Smooth muscle cell (in vitro differentiated cells): ENCODE measurements around the gene TIE1. TPM values are rescaled to one million over a fixed set of nuclear protein-coding genes. Genes with fewer than 3 reads are reported as not detected.

ENCODE experiments used
- DNase-seq: peaks from one replicate; lab custom pipeline; 2025; ENCODE audit not compliant: unreplicated experiment; lab: John Stamatoyannopoulos, UW
- H2AFZ ChIP-seq: fragments of 200-600 bp; sonication (generic); 2 replicates; pipeline ENCODE4 v1.6.0; 2016; ENCODE audit warnings: antibody characterized with exemption, low read depth, mild to moderate bottlenecking
- H3F3A ChIP-seq: fragments of 200-600 bp; sonication (generic); 2 replicates; pipeline ENCODE4 v1.6.0; 2017; ENCODE audit warnings: antibody characterized with exemption, low read depth
- H3K27ac ChIP-seq: fragments of 200-600 bp; sonication (generic); 2 replicates; pipeline ENCODE4 v1.5.1; 2016; ENCODE audit warnings: low read depth, mild to moderate bottlenecking
- H3K27me3 ChIP-seq: fragments of 200-600 bp; sonication (generic); 2 replicates; pipeline ENCODE4 v1.6.1; 2016; ENCODE audit warnings: low read depth, mild to moderate bottlenecking
- H3K36me3 ChIP-seq: fragments of 200-600 bp; sonication (generic); 2 replicates; pipeline ENCODE4 v1.5.1; 2016; ENCODE audit warnings: low read depth
- H3K4me1 ChIP-seq: fragments of 200-600 bp; sonication (generic); 2 replicates; pipeline ENCODE4 v1.5.1; 2016; ENCODE audit warnings: low read depth
- H3K4me2 ChIP-seq: fragments of 200-600 bp; sonication (generic); 2 replicates; pipeline ENCODE4 v1.6.0; 2016; ENCODE audit warnings: mild to moderate bottlenecking
- H3K4me3 ChIP-seq: fragments of 200-600 bp; sonication (generic); 2 replicates; pipeline ENCODE4 v1.5.1; 2016; ENCODE audit warnings: mild to moderate bottlenecking
- H3K79me2 ChIP-seq: fragments of 200-600 bp; sonication (generic); 2 replicates; pipeline ENCODE4 v1.6.0; 2016; ENCODE audit warnings: low read depth, mild to moderate bottlenecking
- H3K9ac ChIP-seq: fragments of 200-600 bp; sonication (generic); 2 replicates; pipeline ENCODE4 v1.6.0; 2016; ENCODE audit warnings: low read depth
- H3K9me3 ChIP-seq: fragments of 200-600 bp; sonication (generic); replicated peaks from 2 replicates; pipeline ENCODE4 v1.5.1; 2016; ENCODE audit warnings: low read depth
- H4K20me1 ChIP-seq: fragments of 200-600 bp; sonication (generic); 2 replicates; pipeline ENCODE4 v1.6.0; 2016; ENCODE audit warnings: low read depth
- WGBS: methylation state at CpG from one replicate; pipeline ENCODE4 v1.1.7; 2016; ENCODE audit warnings: low lambda C conversion rate; 5-methylcytosine and 5-hydroxymethylcytosine counted together
- polyA plus RNA-seq: library from polyadenylated mRNA; unstranded; fragments of >200 nt; fragmentation: Nextera tagmentation; extraction: Ambion mirVana; gene quantifications from 2 replicates; pipeline ENCODE4 v1.2.1, GENCODE V29; 2016
- total RNA-seq: library from RNA; depleted of rRNA; stranded (reverse); fragments of >200 nt; gene quantifications from 2 replicates; pipeline ENCODE4 v1.2.3, GENCODE V29; 2014
- TF ChIP-seq, protein P1 (sequence below): fragments of 200-600 bp; sonication (generic); IDR thresholded peaks from 2 replicates; pipeline ENCODE4 v1.5.1; 2017; ENCODE audit warnings: borderline replicate concordance, mild to moderate bottlenecking, antibody characterized with exemption; ENCODE audit not compliant: insufficient read depth, poor library complexity, severe bottlenecking

Gene TIE1
- total and polyA plus RNA-seq, 2 experiments from 2014 or later = 0.18 to 0.73 TPM

- H2AFZ ChIP-seq = no peak overlapping the region
- H3F3A ChIP-seq = no peaks in the 10 kb centered on the region
- no peak overlapping the region for H3K9ac ChIP-seq
- no peak overlapping the region for H3K4me2 ChIP-seq
- H3K4me3 ChIP-seq = no peak overlapping the region
- H3K27me3 ChIP-seq = no peaks in the 10 kb centered on the region
- 86% methylated on average over 12 of the region's 12 CpGs for WGBS
- no peaks in the 10 kb centered on the region for H3K79me2 ChIP-seq
- no peaks in the 10 kb centered on the region for H3K9me3 ChIP-seq
- no peaks in the 10 kb centered on the region for H4K20me1 ChIP-seq
- H3K4me1 ChIP-seq = peaks cover under 1% of the 10 kb centered on the region
- H3K27ac ChIP-seq = no peak overlapping the region
- H3K36me3 ChIP-seq = no peaks in the 10 kb centered on the region
- TF ChIP-seq, protein P1, sequence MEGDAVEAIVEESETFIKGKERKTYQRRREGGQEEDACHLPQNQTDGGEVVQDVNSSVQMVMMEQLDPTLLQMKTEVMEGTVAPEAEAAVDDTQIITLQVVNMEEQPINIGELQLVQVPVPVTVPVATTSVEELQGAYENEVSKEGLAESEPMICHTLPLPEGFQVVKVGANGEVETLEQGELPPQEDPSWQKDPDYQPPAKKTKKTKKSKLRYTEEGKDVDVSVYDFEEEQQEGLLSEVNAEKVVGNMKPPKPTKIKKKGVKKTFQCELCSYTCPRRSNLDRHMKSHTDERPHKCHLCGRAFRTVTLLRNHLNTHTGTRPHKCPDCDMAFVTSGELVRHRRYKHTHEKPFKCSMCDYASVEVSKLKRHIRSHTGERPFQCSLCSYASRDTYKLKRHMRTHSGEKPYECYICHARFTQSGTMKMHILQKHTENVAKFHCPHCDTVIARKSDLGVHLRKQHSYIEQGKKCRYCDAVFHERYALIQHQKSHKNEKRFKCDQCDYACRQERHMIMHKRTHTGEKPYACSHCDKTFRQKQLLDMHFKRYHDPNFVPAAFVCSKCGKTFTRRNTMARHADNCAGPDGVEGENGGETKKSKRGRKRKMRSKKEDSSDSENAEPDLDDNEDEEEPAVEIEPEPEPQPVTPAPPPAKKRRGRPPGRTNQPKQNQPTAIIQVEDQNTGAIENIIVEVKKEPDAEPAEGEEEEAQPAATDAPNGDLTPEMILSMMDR = no peak
- no peak for DNase-seq
Observed at GRCh38 chr1:43288785-43289706, 11.7 kb upstream of the TIE1 start.

DNA sequence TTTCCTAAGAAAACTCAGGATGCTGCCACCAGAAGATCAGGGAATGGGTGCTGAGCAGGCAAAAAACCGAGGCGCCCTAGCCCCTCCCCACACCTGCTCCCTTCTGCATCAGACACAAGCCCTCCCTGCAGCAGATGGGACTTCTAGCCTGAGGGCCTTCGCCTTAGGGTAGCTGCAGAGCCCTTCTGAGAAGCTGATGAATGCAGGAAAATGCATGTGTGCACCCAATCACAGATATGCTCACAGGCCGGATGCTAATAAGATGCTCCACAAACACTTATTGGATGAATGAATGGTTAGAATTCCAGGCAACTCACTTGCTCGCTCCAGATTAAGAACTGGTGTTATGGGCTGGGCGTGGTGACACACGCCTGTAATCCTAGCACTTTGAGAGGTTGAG, 8.6 kb upstream of the TIE1 start:
- Histone ChIP-seq H3K9me3 (no peaks in the 10 kb centered on the region), H4K20me1 (no peaks in the 10 kb centered on the region), H2AFZ (no peak overlapping the region), H3F3A (no peaks in the 10 kb centered on the region), H3K4me3 (no peak overlapping the region), H3K27ac (no peak overlapping the region), H3K4me2 (no peak overlapping the region), H3K4me1 (peaks cover 23% of the 10 kb centered on the region), H3K9ac (no peak overlapping the region), H3K36me3 (no peaks in the 10 kb centered on the region), H3K79me2 (no peaks in the 10 kb centered on the region), H3K27me3 (no peaks in the 10 kb centered on the region)
- no peak for DNase-seq
- 88% methylated on average over 7 of the region's 7 CpGs for WGBS
- TF ChIP-seq, protein P1 = no peak

DNA sequence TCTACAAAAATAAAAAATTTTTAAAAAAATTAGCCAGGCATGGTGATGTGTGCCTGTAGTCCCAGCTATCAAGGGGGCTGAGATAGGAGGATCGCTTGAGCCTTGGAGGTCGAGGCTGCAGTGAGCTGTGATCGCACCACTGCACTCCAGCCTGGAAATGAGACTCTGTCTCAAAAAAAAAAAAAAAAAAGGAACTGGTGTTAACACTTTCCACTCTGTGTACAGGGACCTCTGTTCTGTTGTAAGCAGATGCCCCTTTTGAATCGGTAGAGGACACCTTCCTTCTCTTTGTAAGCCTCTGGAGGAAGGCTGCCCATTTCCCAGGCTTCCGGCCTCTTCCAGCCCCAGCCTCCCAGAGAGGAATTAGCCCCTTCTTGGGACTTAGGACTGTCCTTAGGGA, 8.1 kb upstream of the TIE1 start:
- WGBS = 88% methylated on average over 5 of the region's 5 CpGs
- no peak for DNase-seq
- no peak overlapping the region for H3K4me3 ChIP-seq
- H2AFZ ChIP-seq = no peak overlapping the region
- H3K4me2 ChIP-seq = no peak overlapping the region
- no peak overlapping the region for H3K9ac ChIP-seq
- no peaks in the 10 kb centered on the region for H4K20me1 ChIP-seq
- no peaks in the 10 kb centered on the region for H3K36me3 ChIP-seq
- no peaks in the 10 kb centered on the region for H3K79me2 ChIP-seq
- no peaks in the 10 kb centered on the region for H3K27me3 ChIP-seq
- H3K27ac ChIP-seq = no peak overlapping the region
- no peaks in the 10 kb centered on the region for H3F3A ChIP-seq
- peaks cover 23% of the 10 kb centered on the region for H3K4me1 ChIP-seq
- TF ChIP-seq, protein P1 = no peak
- no peaks in the 10 kb centered on the region for H3K9me3 ChIP-seq
